HCT116 (cell line): ENCODE data around the gene VSTM1. TPM values are rescaled to one million over a fixed set of nuclear protein-coding genes. Genes with fewer than 3 reads are reported as not detected.

Experiments
- ATAC-seq: fragments of 200-7000 bp; cut with Tn5 transposase; 2 replicates; pipeline ENCODE4 v1.9.1; 2020; ENCODE audit warnings: mild to moderate bottlenecking, moderate library complexity
- BruUV-seq: library from RNA; stranded (reverse); fragments of 400-500 nt; replicated peaks from 2 replicates; lab custom pipeline; 2021; lab: Mats Ljungman, UMichigan
- CTCF ChIA-PET: fragments of 300-600 bp; sonication (Branson Sonifier 250); formaldehyde crosslinking; loops from one replicate; lab custom pipeline; 2021; ENCODE audit warnings: antibody characterized with exemption; lab: Charles Lee
- POLR2A ChIA-PET: fragments of 300-600, 350-600 bp; sonication (Branson Sonifier 250); formaldehyde crosslinking; loops from one replicate; lab custom pipeline; 2021; ENCODE audit warnings: antibody characterized with exemption; lab: Charles Lee
- RAD21 ChIA-PET, 2 experiments: fragments of 300-600 bp; sonication (Branson Sonifier 250); formaldehyde crosslinking; loops; one replicate each; lab custom pipeline; 2023; ENCODE audit warnings: low total read pairs in 2 of 2; ENCODE audit not compliant: uncharacterized antibody in 2 of 2, unreplicated experiment in 2 of 2, low non-redundant PET in 1 of 2; lab: Charles Lee
- DNase-seq: peaks from one replicate; pipeline ENCODE4 v3.0.0-alpha.2; 2010; ENCODE audit warnings: low read depth, low spot score
- H2AFZ ChIP-seq: fragments of 200-600 bp; shearing (Covaris generic), sonication (generic); 2 replicates; pipeline ENCODE4 v1.6.1; 2017; ENCODE audit warnings: low read depth, mixed run types, mixed read lengths, antibody characterized with exemption, low read length; ENCODE audit not compliant: poor library complexity, severe bottlenecking
- H3K27ac ChIP-seq: 2 replicates; pipeline ENCODE4 v1.5.1; 2012; ENCODE audit warnings: low read depth, low read length
- H3K27me3 ChIP-seq: fragments of 200-600 bp; sonication (generic); 2 replicates; pipeline ENCODE4 v1.6.1; 2016; ENCODE audit warnings: mixed run types, low read length, mixed read lengths; ENCODE audit not compliant: insufficient read depth
- H3K36me3 ChIP-seq, 2 experiments: fragments of 200-500 bp in 1 of 2; fragments of 200-600 bp in 1 of 2; sonication (Bioruptor generic) in 1 of 2; sonication (generic) in 1 of 2; 2 replicates each; pipeline versions ENCODE4 v1.5.1 to v1.6.1; 2014 to 2016; ENCODE audit warnings: low read length in 2 of 2, inconsistent platforms in 1 of 2, mixed read lengths in 1 of 2, mixed run types in 1 of 2; ENCODE audit not compliant: insufficient read depth in 2 of 2, control insufficient read depth in 1 of 2
- H3K4me1 ChIP-seq, 2 experiments: fragments of 200-600 bp in 1 of 2; sonication (generic) in 1 of 2; 2 replicates each; pipeline versions ENCODE4 v1.5.1 to v1.6.1; 2012 to 2017; ENCODE audit warnings: low read length in 2 of 2, inconsistent platforms in 1 of 2, mild to moderate bottlenecking in 1 of 2, mixed read lengths in 1 of 2, mixed run types in 1 of 2, moderate library complexity in 1 of 2; ENCODE audit not compliant: insufficient read depth in 2 of 2, control insufficient read depth in 1 of 2
- H3K4me2 ChIP-seq: fragments of 200-600 bp; sonication (generic); 2 replicates; pipeline ENCODE4 v1.6.1; 2017; ENCODE audit warnings: mixed run types, low read length, mixed read lengths
- H3K4me3 ChIP-seq, 2 experiments: fragments of 200-600 bp in 1 of 2; sonication (generic) in 1 of 2; replicated peaks in 1 of 2; 2 replicates each; pipeline ENCODE4 v1.5.1; 2011 to 2016; ENCODE audit warnings: low read length in 2 of 2, control low read depth in 1 of 2, low read depth in 1 of 2, mild to moderate bottlenecking in 1 of 2, mixed read lengths in 1 of 2, mixed run types in 1 of 2
- H3K79me2 ChIP-seq: fragments of 200-600 bp; sonication (generic); 2 replicates; pipeline ENCODE4 v1.6.1; 2017; ENCODE audit warnings: mild to moderate bottlenecking, mixed run types, low read length, moderate library complexity, mixed read lengths; ENCODE audit not compliant: insufficient read depth
- H3K9ac ChIP-seq: fragments of 200-600 bp; sonication (generic); 2 replicates; pipeline ENCODE4 v1.6.1; 2016; ENCODE audit warnings: low read length, mixed read lengths
- H3K9me2 ChIP-seq: fragments of 200-600 bp; sonication (generic), shearing (Covaris generic); 2 replicates; pipeline ENCODE4 v1.6.1; 2017; ENCODE audit warnings: mixed run types, mild to moderate bottlenecking, moderate library complexity; ENCODE audit not compliant: insufficient read depth
- H3K9me3 ChIP-seq, 2 experiments: fragments of 200-500 bp in 1 of 2; fragments of 200-600 bp in 1 of 2; sonication (Bioruptor generic) in 1 of 2; sonication (generic) in 1 of 2; 2 replicates each; pipeline ENCODE4 v1.6.1; 2014 to 2017; ENCODE audit warnings: low read length in 2 of 2, mixed read lengths in 2 of 2, inconsistent platforms in 1 of 2, low read depth in 1 of 2, mild to moderate bottlenecking in 1 of 2, mixed run types in 1 of 2, moderate library complexity in 1 of 2; ENCODE audit not compliant: control insufficient read depth in 1 of 2, insufficient read depth in 1 of 2
- H4K20me1 ChIP-seq: fragments of 200-600 bp; sonication (generic), shearing (Covaris generic); 2 replicates; pipeline ENCODE4 v1.6.1; 2017; ENCODE audit warnings: mixed run types, mild to moderate bottlenecking, moderate library complexity; ENCODE audit not compliant: insufficient read depth
- ELF1 ChIP-seq: IDR thresholded peaks from 2 replicates; pipeline ENCODE4 v1.6.1; 2012; ENCODE audit warnings: low read depth, borderline replicate concordance
- RAD21 ChIP-seq: IDR thresholded peaks from 2 replicates; pipeline ENCODE4 v1.6.1; 2012; ENCODE audit warnings: low read depth, mild to moderate bottlenecking
- intact Hi-C: fragments of 100-400 bp; cut with micrococcal nuclease; formaldehyde crosslinking; loops from 2 replicates; pipeline ENCODE4 v1.10.0; 2022
- total RNA-seq: library from RNA; stranded (reverse); gene quantifications from one replicate; pipeline ENCODE4 v1.2.1, GENCODE V29; 2021; ENCODE audit not compliant: unreplicated experiment
- TF ChIP-seq, protein P1 (sequence below), 3 experiments: fragments of 200-600 bp in 1 of 3; sonication (generic) in 1 of 3; IDR thresholded peaks in 2 of 3; conservative IDR thresholded peaks in 1 of 3; 2 replicates each; pipeline ENCODE4 v1.5.1; 2012 to 2017; ENCODE audit warnings: low read depth in 2 of 3, low read length in 2 of 3, antibody characterized with exemption in 1 of 3, borderline replicate concordance in 1 of 3, control low read depth in 1 of 3, mild to moderate bottlenecking in 1 of 3, mixed read lengths in 1 of 3, mixed run types in 1 of 3, moderate library complexity in 1 of 3; ENCODE audit not compliant: insufficient read depth in 1 of 3

The VSTM1 gene
- total RNA-seq, 1 experiment from 2014 or later = not detected

GRCh38 chr19:54096617-54097106 is 33.0 kb upstream of the VSTM1 start:
- H3K27ac ChIP-seq = no peak overlapping the region; the same call in 1 of the 2 replicates
- TF ChIP-seq RAD21 (no peak), ELF1 (no peak)
- TF ChIP-seq, protein P1, sequence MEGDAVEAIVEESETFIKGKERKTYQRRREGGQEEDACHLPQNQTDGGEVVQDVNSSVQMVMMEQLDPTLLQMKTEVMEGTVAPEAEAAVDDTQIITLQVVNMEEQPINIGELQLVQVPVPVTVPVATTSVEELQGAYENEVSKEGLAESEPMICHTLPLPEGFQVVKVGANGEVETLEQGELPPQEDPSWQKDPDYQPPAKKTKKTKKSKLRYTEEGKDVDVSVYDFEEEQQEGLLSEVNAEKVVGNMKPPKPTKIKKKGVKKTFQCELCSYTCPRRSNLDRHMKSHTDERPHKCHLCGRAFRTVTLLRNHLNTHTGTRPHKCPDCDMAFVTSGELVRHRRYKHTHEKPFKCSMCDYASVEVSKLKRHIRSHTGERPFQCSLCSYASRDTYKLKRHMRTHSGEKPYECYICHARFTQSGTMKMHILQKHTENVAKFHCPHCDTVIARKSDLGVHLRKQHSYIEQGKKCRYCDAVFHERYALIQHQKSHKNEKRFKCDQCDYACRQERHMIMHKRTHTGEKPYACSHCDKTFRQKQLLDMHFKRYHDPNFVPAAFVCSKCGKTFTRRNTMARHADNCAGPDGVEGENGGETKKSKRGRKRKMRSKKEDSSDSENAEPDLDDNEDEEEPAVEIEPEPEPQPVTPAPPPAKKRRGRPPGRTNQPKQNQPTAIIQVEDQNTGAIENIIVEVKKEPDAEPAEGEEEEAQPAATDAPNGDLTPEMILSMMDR (IDR thresholded peaks at IDR 0.05 in 2 of 3, conservative IDR thresholded peaks at IDR 0.05 in 1 of 3; ENCODE audit: borderline replicate concordance in 1 of 3, insufficient read depth in 1 of 3, low read depth in 2 of 3, low read length in 2 of 3) = peak in 1 of 3 experiments; percentile 39; a peak in 3 of 6 replicates
- no peaks in the 10 kb centered on the region for H3K79me2 ChIP-seq
- peak overlapping the region; percentile 41; the same call in 1 of the 2 replicates for H3K9ac ChIP-seq
- RAD21 ChIA-PET = no interaction called here
- no peaks in the 10 kb centered on the region for H3K36me3 ChIP-seq
- H3K4me3 ChIP-seq = peak overlapping the region; percentile 25 to 51; a peak in 3 of 4 replicates
- no TSS peak for BruUV-seq
- H3K27me3 ChIP-seq = no peaks in the 10 kb centered on the region
- no peaks in the 10 kb centered on the region for H3K9me3 ChIP-seq
- H3K4me1 ChIP-seq = peaks cover 7 to 20% of the 10 kb centered on the region in 2 experiments; a peak in 3 of 4 replicates
- peak; percentile 19 for DNase-seq
- CTCF ChIA-PET = no interaction called here
- POLR2A ChIA-PET = interaction anchor here (1.5 kb wide), 1 partner anchor 19 kb away, joined by 4 read pairs; the partner anchor contains the start of genes PRPF31 and TFPT
- no peak overlapping the region for H2AFZ ChIP-seq
- peak; percentile 70 for ATAC-seq
- no peaks in the 10 kb centered on the region for H4K20me1 ChIP-seq
- H3K9me2 ChIP-seq = no peaks in the 10 kb centered on the region
- intact Hi-C loops = loop anchor here (10.0 kb wide), 1 partner anchor 292 kb away; no protein-coding TSS in a partner anchor
- H3K4me2 ChIP-seq = peak overlapping the region; percentile 80
